Right lobe of liver (tissue), 6 donors: ENCODE measurements around the gene HMGN3. TPM values are rescaled to one million over a fixed set of nuclear protein-coding genes. Genes with fewer than 3 reads are reported as not detected.

ENCODE experiments used
- ATAC-seq, 4 donors: fragments of 200-7000 bp; cut with Tn5 transposase; one replicate each; pipeline ENCODE4 v1.9.1; 2020; ENCODE audit warnings: mild to moderate bottlenecking in 4 of 4, moderate library complexity in 4 of 4
- DNase-seq, 3 donors: peaks; one replicate each; pipeline ENCODE4 v3.0.0-alpha.2; 2020
- H3K27ac ChIP-seq, 3 donors: fragments of 200-600 bp; one replicate each; pipeline ENCODE4 v1.8.0; 2022
- H3K27me3 ChIP-seq, 2 donors: fragments of 200-600 bp; one replicate each; pipeline ENCODE4 v1.8.0; 2022
- H3K36me3 ChIP-seq, 4 donors: fragments of 200-600 bp; sonication (generic) in 1 of 4; one replicate each; pipeline versions ENCODE4 v1.5.1 to v1.8.0; 2017 to 2022; ENCODE audit warnings: control low read depth in 1 of 4
- H3K4me1 ChIP-seq, 4 donors: fragments of 200-600 bp; sonication (generic) in 1 of 4; one replicate each; pipeline versions ENCODE4 v1.5.1 to v1.8.0; 2017 to 2022; ENCODE audit warnings: control low read depth in 1 of 4
- H3K4me3 ChIP-seq, 3 donors: fragments of 200-600 bp; one replicate each; pipeline ENCODE4 v1.8.0; 2022
- H3K9me3 ChIP-seq, 4 donors: fragments of 200-600 bp; sonication (generic) in 1 of 4; one replicate each; pipeline versions ENCODE4 v1.5.1 to v1.8.0; 2017 to 2022; ENCODE audit warnings: control low read depth in 1 of 4
- POLR2A ChIP-seq: fragments of 450-650 bp; IDR thresholded peaks from one replicate; pipeline ENCODE4 v1.6.1; 2017; ENCODE audit warnings: antibody characterized with exemption, mild to moderate bottlenecking
- WGBS: methylation state at CpG from one replicate; pipeline ENCODE4 v1.1.6; 2018; ENCODE audit warnings: low coverage, low lambda C conversion rate; ENCODE audit not compliant: insufficient coverage; ENCODE audit errors: missing lambda C conversion rate; 5-methylcytosine and 5-hydroxymethylcytosine counted together
- intact Hi-C, 2 donors: fragments of 100-400 bp; cut with DNase I; formaldehyde crosslinking; loops; one replicate each; pipeline versions ENCODE4 v1.11.2 to v1.14.1; 2022
- total RNA-seq, 6 experiments: library from RNA; depleted of rRNA in 2 of 6; stranded (reverse); fragments of >200 nt in 2 of 6; fragmentation: NEBNext Ultra II Directional in 3 of 6; extraction: Animal tissue kit (Norgen Biotek cat#: 25700) in 3 of 6; gene quantifications; one replicate each; pipeline versions ENCODE4 v1.1.0 to v1.2.4, GENCODE V29; 2016 to 2023
- TF ChIP-seq, protein P1 (sequence below), 4 donors: fragments of 200-600 bp in 3 of 4; fragments of 450-650 bp in 1 of 4; IDR thresholded peaks; one replicate each; pipeline versions ENCODE4 v1.5.1 to v1.8.0; 2016 to 2022; ENCODE audit warnings: antibody characterized with exemption in 4 of 4, mild to moderate bottlenecking in 2 of 4
- donor health status: DM: no; HTN: yes; CAD: no.
- donor health status: DM: no; HTN: no; CAD: no.
- donor health status: DM: no; HTN: no; CAD: no.
- donor health status: DM: no; HTN: yes; CAD: no.
- donor health status: DM: no; HTN: yes; CAD: no.

HMGN3 gene
- total RNA-seq, 6 experiments from 2014 or later = 25.5 to 37.3 (median 32.9) TPM

GRCh38 chr6:79159846-79160245 lies 74.6 kb downstream of the HMGN3 start:
- Histone ChIP-seq H3K27ac (peak overlapping the region in 1 of 3 donors; percentile 0), H3K4me3 (no peak overlapping the region), H3K9me3 (no peaks in the 10 kb centered on the region), H3K27me3 (no peaks in the 10 kb centered on the region), H3K36me3 (no peaks in the 10 kb centered on the region), H3K4me1 (peaks cover 0 to 23% (median 3%) of the 10 kb centered on the region in 4 donors)
- no peak for TF ChIP-seq POLR2A
- TF ChIP-seq, protein P1, sequence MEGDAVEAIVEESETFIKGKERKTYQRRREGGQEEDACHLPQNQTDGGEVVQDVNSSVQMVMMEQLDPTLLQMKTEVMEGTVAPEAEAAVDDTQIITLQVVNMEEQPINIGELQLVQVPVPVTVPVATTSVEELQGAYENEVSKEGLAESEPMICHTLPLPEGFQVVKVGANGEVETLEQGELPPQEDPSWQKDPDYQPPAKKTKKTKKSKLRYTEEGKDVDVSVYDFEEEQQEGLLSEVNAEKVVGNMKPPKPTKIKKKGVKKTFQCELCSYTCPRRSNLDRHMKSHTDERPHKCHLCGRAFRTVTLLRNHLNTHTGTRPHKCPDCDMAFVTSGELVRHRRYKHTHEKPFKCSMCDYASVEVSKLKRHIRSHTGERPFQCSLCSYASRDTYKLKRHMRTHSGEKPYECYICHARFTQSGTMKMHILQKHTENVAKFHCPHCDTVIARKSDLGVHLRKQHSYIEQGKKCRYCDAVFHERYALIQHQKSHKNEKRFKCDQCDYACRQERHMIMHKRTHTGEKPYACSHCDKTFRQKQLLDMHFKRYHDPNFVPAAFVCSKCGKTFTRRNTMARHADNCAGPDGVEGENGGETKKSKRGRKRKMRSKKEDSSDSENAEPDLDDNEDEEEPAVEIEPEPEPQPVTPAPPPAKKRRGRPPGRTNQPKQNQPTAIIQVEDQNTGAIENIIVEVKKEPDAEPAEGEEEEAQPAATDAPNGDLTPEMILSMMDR (IDR thresholded peaks at IDR 0.05) = no peak
- intact Hi-C loops = no loop called here
- 79% methylated on average over 1 of the region's 1 CpG for WGBS
- DNase-seq (no peak), ATAC-seq (no peak)

- no peak for TF ChIP-seq POLR2A
- TF ChIP-seq, protein P1 (IDR thresholded peaks at IDR 0.05) = no peak
- intact Hi-C loops = no loop called here
- Histone ChIP-seq H3K4me3 (peak overlapping the region in 1 of 3 donors; percentile 6), H3K9me3 (no peaks in the 10 kb centered on the region), H3K27me3 (no peaks in the 10 kb centered on the region), H3K27ac (peak overlapping the region in 1 of 3 donors; percentile 35), H3K4me1 (peaks cover 0 to 23% (median 3%) of the 10 kb centered on the region in 4 donors), H3K36me3 (no peaks in the 10 kb centered on the region)
- ATAC-seq = peak; percentile 84 to 95 (median 88)
- 28% methylated on average over 5 of the region's 5 CpGs for WGBS
- no peak for DNase-seq
Measured at GRCh38 chr6:79158856-79159516, 75.5 kb downstream of the HMGN3 start.

GRCh38 chr6:79157961-79158644 lies 76.4 kb downstream of the HMGN3 start:
- DNase-seq (no peak), ATAC-seq (peak; percentile 74 to 85 (median 78))
- Histone ChIP-seq H3K27ac (peak overlapping the region in 1 of 3 donors; percentile 35), H3K4me1 (peaks cover 0 to 23% (median 3%) of the 10 kb centered on the region in 4 donors), H3K36me3 (no peaks in the 10 kb centered on the region), H3K27me3 (no peaks in the 10 kb centered on the region), H3K4me3 (no peak overlapping the region), H3K9me3 (no peaks in the 10 kb centered on the region)
- TF ChIP-seq POLR2A = no peak
- TF ChIP-seq, protein P1 (IDR thresholded peaks at IDR 0.05) = no peak
- 36% methylated on average over 3 of the region's 3 CpGs for WGBS
- intact Hi-C loops = no loop called here

DNA sequence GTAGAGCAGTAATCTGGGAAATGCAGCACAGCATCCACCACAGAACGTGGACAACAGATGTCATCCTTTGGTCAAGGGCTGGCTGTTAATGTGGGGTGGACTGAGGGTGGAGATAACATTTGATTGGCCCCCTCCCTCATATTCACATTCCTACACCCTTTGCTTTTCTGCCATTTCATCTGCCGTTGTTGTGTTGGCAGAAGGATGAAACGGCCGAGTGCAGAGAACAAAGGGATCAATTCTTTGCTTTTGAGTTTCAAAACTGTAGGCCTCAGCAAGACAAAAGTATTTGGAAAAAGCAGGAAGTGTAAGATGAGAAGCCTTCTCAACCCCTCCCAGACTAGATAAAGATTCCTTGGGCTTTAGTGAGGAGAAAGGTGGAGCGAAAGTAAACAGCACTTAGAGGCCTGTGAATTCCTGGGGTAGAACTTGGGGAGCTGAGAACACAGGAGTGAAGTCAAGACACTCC lies 82.2 kb downstream of the HMGN3 start:
- ATAC-seq (no peak), DNase-seq (no peak)
- intact Hi-C loops = no loop called here
- Histone ChIP-seq H3K27ac (no peak overlapping the region), H3K9me3 (no peaks in the 10 kb centered on the region), H3K36me3 (no peaks in the 10 kb centered on the region), H3K4me3 (no peak overlapping the region), H3K4me1 (peaks cover 0 to 1% (median 0%) of the 10 kb centered on the region in 4 donors), H3K27me3 (no peaks in the 10 kb centered on the region)
- no peak for TF ChIP-seq POLR2A
- TF ChIP-seq, protein P1 (IDR thresholded peaks at IDR 0.05) = no peak
- WGBS = 77% methylated on average over 5 of the region's 5 CpGs

Other genes with a start within 250 kb of the HMGN3 start
- 1 to 10 TPM; 5.0 to 7.8 (median 6.4) TPM for gene PHIP, start 156.4 kb downstream of the HMGN3 start, total RNA-seq